ENCODE results near the gene GLS2. TPM values are rescaled to one million over a fixed set of nuclear protein-coding genes. Genes with fewer than 3 reads are reported as not detected.

The GLS2 gene
- total RNA-seq, 4 donors from 2014 or later = 0.53 to 1.9 TPM; not detected in 2

Other genes starting within 250 kb of the GLS2 start
- 10 to 100 TPM; 14.7 to 30.9 (median 18.9) TPM for gene ANKRD52, start 229.8 kb downstream of the GLS2 start, total RNA-seq
- gene COQ10A, start 221.2 kb downstream of the GLS2 start, total RNA-seq = 10 to 100 TPM; 17.7 to 90.1 (median 54.5) TPM
- 100 to 1,000 TPM; 211 to 359 (median 271) TPM for gene CS, start 187.8 kb downstream of the GLS2 start, total RNA-seq
- 10 to 100 TPM; 21.7 to 59.1 (median 28.4) TPM for gene CNPY2, start 172.2 kb downstream of the GLS2 start, total RNA-seq
- gene PAN2, start 154.2 kb downstream of the GLS2 start, total RNA-seq = 10 to 100 TPM in 2 of 4 donors, 1 to 10 TPM in 2; 7.8 to 33.0 (median 11.6) TPM
- not detected for gene IL23A, start 149.3 kb downstream of the GLS2 start, total RNA-seq
- 10 to 100 TPM; 21.0 to 33.2 (median 27.4) TPM for gene STAT2, start 128.1 kb downstream of the GLS2 start, total RNA-seq
- gene APOF, start 125.3 kb downstream of the GLS2 start, total RNA-seq = under 1 TPM in 1 of 4 donors, not detected in 3; 0.27 TPM
- gene TIMELESS, start 38.7 kb downstream of the GLS2 start, total RNA-seq = 1 to 10 TPM; 1.9 to 4.6 (median 2.5) TPM
- gene MIP, start 33.5 kb downstream of the GLS2 start, total RNA-seq = not detected
- gene SPRYD4, start 19.6 kb downstream of the GLS2 start, total RNA-seq = 1 to 10 TPM; 1.6 to 4.7 (median 2.9) TPM
- 10 to 100 TPM in 1 of 4 donors, 1 to 10 TPM in 3; 4.1 to 11.0 (median 5.4) TPM for gene RBMS2, start 33.7 kb upstream of the GLS2 start, total RNA-seq
- 10 to 100 TPM; 40.5 to 65.8 (median 55.4) TPM for gene BAZ2A, start 142.2 kb upstream of the GLS2 start, total RNA-seq
- 1,000 to 10,000 TPM in 2 of 4 donors, 100 to 1,000 TPM in 2; 779 to 1,310 (median 926) TPM for gene ATP5F1B, start 157.8 kb upstream of the GLS2 start, total RNA-seq
- gene PTGES3, start 200.1 kb upstream of the GLS2 start, total RNA-seq = 10 to 100 TPM; 57.2 to 81.4 (median 69.3) TPM
- 100 to 1,000 TPM; 225 to 438 (median 398) TPM for gene NACA, start 237.1 kb upstream of the GLS2 start, total RNA-seq

Measured in gastrocnemius medialis (tissue), 4 donors.